HG03575 (cell line): ENCODE data around the gene OR5AU1.

Experiments
- ATAC-seq: cut with Tn5 transposase; IDR thresholded peaks from one replicate; pipeline ENCODE4 v1.9.1; 2021; ENCODE audit not compliant: unreplicated experiment, insufficient number of reproducible peaks, low FRiP score; ENCODE audit errors: extremely low read depth

The OR5AU1 gene

GRCh38 chr14:21113369-21113768 lies 42.5 kb downstream of the OR5AU1 start:
- ATAC-seq: no peak

GRCh38 chr14:21112255-21112654 lies 43.6 kb downstream of the OR5AU1 start:
- ATAC-seq: no peak

GRCh38 chr14:21109377-21110138 lies 46.3 kb downstream of the OR5AU1 start:
- ATAC-seq: no peak

- no peak for ATAC-seq
These were observed 47.1 kb downstream of the OR5AU1 start for GRCh38 chr14:21108791-21109190.

- ATAC-seq: no peak
These were observed 48.5 kb downstream of the OR5AU1 start for GRCh38 chr14:21107283-21107800.

GRCh38 chr14:21106498-21107282 lies 49.2 kb downstream of the OR5AU1 start:
- no peak for ATAC-seq

- ATAC-seq: no peak
These were observed 49.7 kb downstream of the OR5AU1 start for GRCh38 chr14:21106176-21106497.

- ATAC-seq: no peak
These were observed 50.8 kb downstream of the OR5AU1 start for GRCh38 chr14:21105095-21105494.
